Daoy (cell line): Measurements from ENCODE around the gene CHAT. TPM values are rescaled to one million over a fixed set of nuclear protein-coding genes. Genes with fewer than 3 reads are reported as not detected.
A peak's percentile ranks its signal among the peaks of the same experiment; 100 is the strongest.

Experiments used
- DNase-seq: peaks from one replicate; pipeline ENCODE4 v3.0.0-alpha.2; 2015; ENCODE audit warnings: low read depth
- total RNA-seq: library from RNA; depleted of rRNA; stranded (reverse); fragments of >200 nt; shearing (Covaris generic); gene quantifications from 2 replicates; pipeline ENCODE4 v1.2.3, GENCODE V29; 2014

The CHAT gene
- total RNA-seq, 1 experiment from 2014 or later, result not detected

- DNase-seq, result no peak
These were observed 15.6 kb downstream of the CHAT start for GRCh38 chr10:49629431-49629881.

- no peak for DNase-seq
These were observed 18.1 kb downstream of the CHAT start for GRCh38 chr10:49631975-49632374.

GRCh38 chr10:49632406-49633317, 18.8 kb downstream of the CHAT start:
- peak; percentile 17 for DNase-seq

- DNase-seq, result no peak
These were observed 19.7 kb downstream of the CHAT start for GRCh38 chr10:49633327-49634068.

GRCh38 chr10:49634069-49634660, 20.3 kb downstream of the CHAT start:
- DNase-seq, result no peak

- no peak for DNase-seq
These were observed 28.5 kb downstream of the CHAT start for GRCh38 chr10:49642311-49642710.

GRCh38 chr10:49643241-49644034, 29.6 kb downstream of the CHAT start:
- DNase-seq, result no peak

- no peak for DNase-seq
These were observed 30.3 kb downstream of the CHAT start for GRCh38 chr10:49644035-49644646.

GRCh38 chr10:49645417-49645816, 31.6 kb downstream of the CHAT start:
- no peak for DNase-seq

GRCh38 chr10:49645871-49646870, 32.3 kb downstream of the CHAT start:
- no peak for DNase-seq

- no peak for DNase-seq
These were observed 33.7 kb downstream of the CHAT start for GRCh38 chr10:49647554-49647953.

- DNase-seq, result no peak
These were observed 34.4 kb downstream of the CHAT start for GRCh38 chr10:49647985-49648795.

- peak; percentile 9 for DNase-seq
These were observed 35.5 kb downstream of the CHAT start for GRCh38 chr10:49649294-49649693.

- DNase-seq, result no peak
These were observed 36.3 kb downstream of the CHAT start for GRCh38 chr10:49649936-49650723.

GRCh38 chr10:49650724-49651034, 36.8 kb downstream of the CHAT start:
- no peak for DNase-seq

GRCh38 chr10:49651039-49651835, 37.4 kb downstream of the CHAT start:
- no peak for DNase-seq

- DNase-seq, result no peak
These were observed 38.1 kb downstream of the CHAT start for GRCh38 chr10:49651917-49652316.
